NB4 (cell line): Measurements from ENCODE around the gene KRT16.

Experiments
- DNase-seq: peaks from one replicate; pipeline ENCODE4 v3.0.0; 2010; ENCODE audit warnings: low read depth
- H3K4me3 ChIP-seq: one replicate; pipeline ENCODE4 v1.5.1; 2011; ENCODE audit warnings: mild to moderate bottlenecking, low read depth, low read length, moderate library complexity
- CTCF ChIP-seq: IDR thresholded peaks from one replicate; pipeline ENCODE4 v1.5.1; 2012; ENCODE audit warnings: low read depth, low read length
- MAX ChIP-seq: IDR thresholded peaks from 2 replicates; pipeline ENCODE4 v1.6.1; 2011; ENCODE audit warnings: low read depth, low read length
- MYC ChIP-seq: IDR thresholded peaks from 2 replicates; pipeline ENCODE4 v1.6.1; 2011; ENCODE audit warnings: low read depth, low read length
- POLR2A ChIP-seq: IDR thresholded peaks from 2 replicates; pipeline ENCODE4 v1.6.1; 2011; ENCODE audit warnings: mild to moderate bottlenecking; ENCODE audit not compliant: insufficient read length; ENCODE audit errors: extremely low read depth

Gene KRT16

GRCh38 chr17:41638941-41639340 is 26.4 kb upstream of the KRT16 start:
- H3K4me3 ChIP-seq, result no peak overlapping the region
- no peak for TF ChIP-seq MYC
- TF ChIP-seq POLR2A, result no peak
- TF ChIP-seq MAX, result no peak
- TF ChIP-seq CTCF, result no peak
- no peak for DNase-seq

GRCh38 chr17:41638194-41638593 is 25.6 kb upstream of the KRT16 start:
- no peak overlapping the region for H3K4me3 ChIP-seq
- DNase-seq, result no peak
- TF ChIP-seq CTCF (no peak), MAX (no peak), MYC (no peak), POLR2A (no peak)

GRCh38 chr17:41636652-41637051 is 24.1 kb upstream of the KRT16 start:
- H3K4me3 ChIP-seq, result no peak overlapping the region
- no peak for TF ChIP-seq MAX
- no peak for DNase-seq

- no peak overlapping the region for H3K4me3 ChIP-seq
- no peak for TF ChIP-seq CTCF
- no peak for TF ChIP-seq POLR2A
- no peak for TF ChIP-seq MAX
- TF ChIP-seq MYC, result no peak
- no peak for DNase-seq
These were observed 22.8 kb upstream of the KRT16 start for GRCh38 chr17:41635121-41636097.

GRCh38 chr17:41634639-41635038 is 22.1 kb upstream of the KRT16 start:
- H3K4me3 ChIP-seq, result no peak overlapping the region
- TF ChIP-seq CTCF (no peak), POLR2A (no peak), MYC (no peak), MAX (no peak)

GRCh38 chr17:41633556-41634199 is 21.1 kb upstream of the KRT16 start:
- no peak overlapping the region for H3K4me3 ChIP-seq
- TF ChIP-seq POLR2A, result no peak
- no peak for TF ChIP-seq CTCF
- no peak for TF ChIP-seq MYC
- no peak for TF ChIP-seq MAX
- no peak for DNase-seq

More at GRCh38 chr17:41634639-41635038, 22.1 kb upstream of the KRT16 start:
- DNase-seq, result no peak
